ENCODE results near the gene NOC3L. TPM values are rescaled to one million over a fixed set of nuclear protein-coding genes. Genes with fewer than 3 reads are reported as not detected.

NOC3L gene
- total and polyA plus RNA-seq, 9 of the 15 experiments (the other 6 are each of a cell fraction or from before 2014, with no cell fraction given), result 23.8 to 57.6 (median 32.6) TPM

DNA sequence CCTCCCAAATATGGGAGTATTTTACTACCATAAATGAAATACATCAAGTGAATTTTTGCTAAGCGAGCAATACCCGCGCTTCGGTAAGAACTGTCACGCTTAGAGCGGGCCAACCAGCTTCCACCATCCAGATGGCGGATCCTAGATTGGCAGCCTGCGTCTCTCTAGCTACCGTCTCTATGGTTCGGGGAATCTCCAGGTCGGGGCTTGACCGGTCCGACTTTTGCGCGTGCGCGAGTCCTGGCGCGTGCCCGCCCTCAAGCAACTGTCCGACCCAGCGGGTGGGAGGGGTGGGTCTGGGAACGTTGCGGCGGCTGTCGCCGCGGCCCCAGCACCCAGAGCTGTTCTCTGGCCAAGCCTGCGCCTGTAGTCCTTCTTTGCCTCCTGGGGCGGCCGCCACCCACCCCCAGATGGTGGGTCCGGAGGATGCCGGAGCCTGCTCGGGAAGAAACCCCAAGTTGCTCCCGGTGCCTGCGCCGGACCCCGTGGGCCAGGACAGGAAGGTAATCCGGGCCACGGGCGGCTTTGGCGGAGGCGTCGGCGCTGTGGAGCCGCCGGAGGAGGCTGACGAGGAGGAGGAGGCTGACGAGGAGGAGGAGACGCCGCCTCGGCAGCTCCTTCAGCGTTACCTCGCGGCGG lies 39.6 kb upstream of the NOC3L start, which contains the start of gene TBC1D12 (continued):
- TF ChIP-seq ETV6 (IDR thresholded peaks at IDR 0.05; ENCODE audit: borderline replicate concordance in 1 of 2, low read depth in 2 of 2, low read length in 1 of 2) (no peak), ETV6 (CRISPR knock-in tag; IDR thresholded peaks at IDR 0.05; ENCODE audit: borderline replicate concordance) (no peak), PHTF2 (CRISPR knock-in tag; IDR thresholded peaks at IDR 0.05) (no peak), HDAC3 (IDR thresholded peaks at IDR 0.05; ENCODE audit: borderline replicate concordance, partially characterized antibody) (no peak), TARDBP (IDR thresholded peaks at IDR 0.05) (no peak), ZNF282 (CRISPR knock-in tag; IDR thresholded peaks at IDR 0.05) (no peak), NCOA1 (IDR thresholded peaks at IDR 0.05; ENCODE audit: low read depth) (no peak), EP300 (IDR thresholded peaks at IDR 0.05; ENCODE audit: low read length) (no peak), RUNX1 (IDR thresholded peaks at IDR 0.05; ENCODE audit: low read depth) (no peak), RFX5 (IDR thresholded peaks at IDR 0.05; ENCODE audit: low read depth, low read length) (no peak)
- TF ChIP-seq, protein P1, sequence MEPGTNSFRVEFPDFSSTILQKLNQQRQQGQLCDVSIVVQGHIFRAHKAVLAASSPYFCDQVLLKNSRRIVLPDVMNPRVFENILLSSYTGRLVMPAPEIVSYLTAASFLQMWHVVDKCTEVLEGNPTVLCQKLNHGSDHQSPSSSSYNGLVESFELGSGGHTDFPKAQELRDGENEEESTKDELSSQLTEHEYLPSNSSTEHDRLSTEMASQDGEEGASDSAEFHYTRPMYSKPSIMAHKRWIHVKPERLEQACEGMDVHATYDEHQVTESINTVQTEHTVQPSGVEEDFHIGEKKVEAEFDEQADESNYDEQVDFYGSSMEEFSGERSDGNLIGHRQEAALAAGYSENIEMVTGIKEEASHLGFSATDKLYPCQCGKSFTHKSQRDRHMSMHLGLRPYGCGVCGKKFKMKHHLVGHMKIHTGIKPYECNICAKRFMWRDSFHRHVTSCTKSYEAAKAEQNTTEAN (CRISPR knock-in tag; IDR thresholded peaks at IDR 0.05), result no peak
- TF ChIP-seq, protein P2, sequence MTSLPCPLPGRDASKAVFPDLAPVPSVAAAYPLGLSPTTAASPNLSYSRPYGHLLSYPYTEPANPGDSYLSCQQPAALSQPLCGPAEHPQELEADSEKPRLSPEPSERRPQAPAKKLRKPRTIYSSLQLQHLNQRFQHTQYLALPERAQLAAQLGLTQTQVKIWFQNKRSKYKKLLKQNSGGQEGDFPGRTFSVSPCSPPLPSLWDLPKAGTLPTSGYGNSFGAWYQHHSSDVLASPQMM (CRISPR knock-in tag; IDR thresholded peaks at IDR 0.05), result no peak
- TF ChIP-seq, protein P3, sequence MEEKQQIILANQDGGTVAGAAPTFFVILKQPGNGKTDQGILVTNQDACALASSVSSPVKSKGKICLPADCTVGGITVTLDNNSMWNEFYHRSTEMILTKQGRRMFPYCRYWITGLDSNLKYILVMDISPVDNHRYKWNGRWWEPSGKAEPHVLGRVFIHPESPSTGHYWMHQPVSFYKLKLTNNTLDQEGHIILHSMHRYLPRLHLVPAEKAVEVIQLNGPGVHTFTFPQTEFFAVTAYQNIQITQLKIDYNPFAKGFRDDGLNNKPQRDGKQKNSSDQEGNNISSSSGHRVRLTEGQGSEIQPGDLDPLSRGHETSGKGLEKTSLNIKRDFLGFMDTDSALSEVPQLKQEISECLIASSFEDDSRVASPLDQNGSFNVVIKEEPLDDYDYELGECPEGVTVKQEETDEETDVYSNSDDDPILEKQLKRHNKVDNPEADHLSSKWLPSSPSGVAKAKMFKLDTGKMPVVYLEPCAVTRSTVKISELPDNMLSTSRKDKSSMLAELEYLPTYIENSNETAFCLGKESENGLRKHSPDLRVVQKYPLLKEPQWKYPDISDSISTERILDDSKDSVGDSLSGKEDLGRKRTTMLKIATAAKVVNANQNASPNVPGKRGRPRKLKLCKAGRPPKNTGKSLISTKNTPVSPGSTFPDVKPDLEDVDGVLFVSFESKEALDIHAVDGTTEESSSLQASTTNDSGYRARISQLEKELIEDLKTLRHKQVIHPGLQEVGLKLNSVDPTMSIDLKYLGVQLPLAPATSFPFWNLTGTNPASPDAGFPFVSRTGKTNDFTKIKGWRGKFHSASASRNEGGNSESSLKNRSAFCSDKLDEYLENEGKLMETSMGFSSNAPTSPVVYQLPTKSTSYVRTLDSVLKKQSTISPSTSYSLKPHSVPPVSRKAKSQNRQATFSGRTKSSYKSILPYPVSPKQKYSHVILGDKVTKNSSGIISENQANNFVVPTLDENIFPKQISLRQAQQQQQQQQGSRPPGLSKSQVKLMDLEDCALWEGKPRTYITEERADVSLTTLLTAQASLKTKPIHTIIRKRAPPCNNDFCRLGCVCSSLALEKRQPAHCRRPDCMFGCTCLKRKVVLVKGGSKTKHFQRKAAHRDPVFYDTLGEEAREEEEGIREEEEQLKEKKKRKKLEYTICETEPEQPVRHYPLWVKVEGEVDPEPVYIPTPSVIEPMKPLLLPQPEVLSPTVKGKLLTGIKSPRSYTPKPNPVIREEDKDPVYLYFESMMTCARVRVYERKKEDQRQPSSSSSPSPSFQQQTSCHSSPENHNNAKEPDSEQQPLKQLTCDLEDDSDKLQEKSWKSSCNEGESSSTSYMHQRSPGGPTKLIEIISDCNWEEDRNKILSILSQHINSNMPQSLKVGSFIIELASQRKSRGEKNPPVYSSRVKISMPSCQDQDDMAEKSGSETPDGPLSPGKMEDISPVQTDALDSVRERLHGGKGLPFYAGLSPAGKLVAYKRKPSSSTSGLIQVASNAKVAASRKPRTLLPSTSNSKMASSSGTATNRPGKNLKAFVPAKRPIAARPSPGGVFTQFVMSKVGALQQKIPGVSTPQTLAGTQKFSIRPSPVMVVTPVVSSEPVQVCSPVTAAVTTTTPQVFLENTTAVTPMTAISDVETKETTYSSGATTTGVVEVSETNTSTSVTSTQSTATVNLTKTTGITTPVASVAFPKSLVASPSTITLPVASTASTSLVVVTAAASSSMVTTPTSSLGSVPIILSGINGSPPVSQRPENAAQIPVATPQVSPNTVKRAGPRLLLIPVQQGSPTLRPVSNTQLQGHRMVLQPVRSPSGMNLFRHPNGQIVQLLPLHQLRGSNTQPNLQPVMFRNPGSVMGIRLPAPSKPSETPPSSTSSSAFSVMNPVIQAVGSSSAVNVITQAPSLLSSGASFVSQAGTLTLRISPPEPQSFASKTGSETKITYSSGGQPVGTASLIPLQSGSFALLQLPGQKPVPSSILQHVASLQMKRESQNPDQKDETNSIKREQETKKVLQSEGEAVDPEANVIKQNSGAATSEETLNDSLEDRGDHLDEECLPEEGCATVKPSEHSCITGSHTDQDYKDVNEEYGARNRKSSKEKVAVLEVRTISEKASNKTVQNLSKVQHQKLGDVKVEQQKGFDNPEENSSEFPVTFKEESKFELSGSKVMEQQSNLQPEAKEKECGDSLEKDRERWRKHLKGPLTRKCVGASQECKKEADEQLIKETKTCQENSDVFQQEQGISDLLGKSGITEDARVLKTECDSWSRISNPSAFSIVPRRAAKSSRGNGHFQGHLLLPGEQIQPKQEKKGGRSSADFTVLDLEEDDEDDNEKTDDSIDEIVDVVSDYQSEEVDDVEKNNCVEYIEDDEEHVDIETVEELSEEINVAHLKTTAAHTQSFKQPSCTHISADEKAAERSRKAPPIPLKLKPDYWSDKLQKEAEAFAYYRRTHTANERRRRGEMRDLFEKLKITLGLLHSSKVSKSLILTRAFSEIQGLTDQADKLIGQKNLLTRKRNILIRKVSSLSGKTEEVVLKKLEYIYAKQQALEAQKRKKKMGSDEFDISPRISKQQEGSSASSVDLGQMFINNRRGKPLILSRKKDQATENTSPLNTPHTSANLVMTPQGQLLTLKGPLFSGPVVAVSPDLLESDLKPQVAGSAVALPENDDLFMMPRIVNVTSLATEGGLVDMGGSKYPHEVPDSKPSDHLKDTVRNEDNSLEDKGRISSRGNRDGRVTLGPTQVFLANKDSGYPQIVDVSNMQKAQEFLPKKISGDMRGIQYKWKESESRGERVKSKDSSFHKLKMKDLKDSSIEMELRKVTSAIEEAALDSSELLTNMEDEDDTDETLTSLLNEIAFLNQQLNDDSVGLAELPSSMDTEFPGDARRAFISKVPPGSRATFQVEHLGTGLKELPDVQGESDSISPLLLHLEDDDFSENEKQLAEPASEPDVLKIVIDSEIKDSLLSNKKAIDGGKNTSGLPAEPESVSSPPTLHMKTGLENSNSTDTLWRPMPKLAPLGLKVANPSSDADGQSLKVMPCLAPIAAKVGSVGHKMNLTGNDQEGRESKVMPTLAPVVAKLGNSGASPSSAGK (IDR thresholded peaks at IDR 0.05), result peak; percentile 74
- TF ChIP-seq, protein P4, sequence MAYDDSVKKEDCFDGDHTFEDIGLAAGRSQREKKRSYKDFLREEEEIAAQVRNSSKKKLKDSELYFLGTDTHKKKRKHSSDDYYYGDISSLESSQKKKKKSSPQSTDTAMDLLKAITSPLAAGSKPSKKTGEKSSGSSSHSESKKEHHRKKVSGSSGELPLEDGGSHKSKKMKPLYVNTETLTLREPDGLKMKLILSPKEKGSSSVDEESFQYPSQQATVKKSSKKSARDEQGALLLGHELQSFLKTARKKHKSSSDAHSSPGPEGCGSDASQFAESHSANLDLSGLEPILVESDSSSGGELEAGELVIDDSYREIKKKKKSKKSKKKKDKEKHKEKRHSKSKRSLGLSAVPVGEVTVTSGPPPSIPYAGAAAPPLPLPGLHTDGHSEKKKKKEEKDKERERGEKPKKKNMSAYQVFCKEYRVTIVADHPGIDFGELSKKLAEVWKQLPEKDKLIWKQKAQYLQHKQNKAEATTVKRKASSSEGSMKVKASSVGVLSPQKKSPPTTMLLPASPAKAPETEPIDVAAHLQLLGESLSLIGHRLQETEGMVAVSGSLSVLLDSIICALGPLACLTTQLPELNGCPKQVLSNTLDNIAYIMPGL (CRISPR knock-in tag; IDR thresholded peaks at IDR 0.05), result no peak
